Neuronal stem cell (in vitro differentiated cells): Measurements from ENCODE around the gene KCNJ11.

Experiments used
- DNase-seq: peaks from one replicate; pipeline ENCODE4 v3.0.0-alpha.2; 2013; ENCODE audit warnings: low spot score
- H2AFZ ChIP-seq: one replicate; pipeline ENCODE4 v1.6.1; 2013; ENCODE audit warnings: mild to moderate bottlenecking, low read length, inconsistent platforms
- H2AK5ac ChIP-seq: 2 replicates; pipeline ENCODE4 v1.6.1; 2013; ENCODE audit warnings: low read depth, mild to moderate bottlenecking, inconsistent platforms, low read length, moderate library complexity, mixed read lengths
- H2BK120ac ChIP-seq: 2 replicates; pipeline ENCODE4 v1.6.1; 2013; ENCODE audit warnings: low read depth, mild to moderate bottlenecking, inconsistent platforms, low read length, moderate library complexity, mixed read lengths
- H2BK12ac ChIP-seq: one replicate; pipeline ENCODE4 v1.6.1; 2013; ENCODE audit warnings: low read length, inconsistent platforms
- H2BK15ac ChIP-seq: 2 replicates; pipeline ENCODE4 v1.6.1; 2013; ENCODE audit warnings: mild to moderate bottlenecking, low read length, inconsistent platforms, mixed read lengths
- H2BK5ac ChIP-seq: one replicate; pipeline ENCODE4 v1.6.1; 2013; ENCODE audit warnings: inconsistent platforms, mild to moderate bottlenecking, low read length, moderate library complexity
- H3K14ac ChIP-seq: one replicate; pipeline ENCODE4 v1.6.1; 2013; ENCODE audit warnings: low read length, inconsistent platforms
- H3K18ac ChIP-seq: 2 replicates; pipeline ENCODE4 v1.6.1; 2013; ENCODE audit warnings: low read length, inconsistent platforms
- H3K23ac ChIP-seq: 2 replicates; pipeline ENCODE4 v1.6.1; 2013; ENCODE audit warnings: low read depth, mild to moderate bottlenecking, mixed read lengths, low read length, inconsistent platforms; ENCODE audit not compliant: poor library complexity
- H3K27ac ChIP-seq: replicated peaks from 3 replicates; pipeline ENCODE4 v1.5.1; 2013; ENCODE audit warnings: low read length, inconsistent platforms
- H3K27me3 ChIP-seq, 3 experiments: 2 replicates each; pipeline ENCODE4 v1.6.1; 2013; ENCODE audit warnings: low read length in 3 of 3, mild to moderate bottlenecking in 2 of 3, inconsistent platforms in 1 of 3, low read depth in 1 of 3, mixed read lengths in 1 of 3, moderate library complexity in 1 of 3; ENCODE audit not compliant: control insufficient read depth in 3 of 3, insufficient read depth in 3 of 3
- H3K36me3 ChIP-seq, 2 donors: replicated peaks in 1 of 2; 2 replicates each; pipeline ENCODE4 v1.6.1; 2013; ENCODE audit warnings: low read length in 2 of 2; ENCODE audit not compliant: control insufficient read depth in 2 of 2, insufficient read depth in 2 of 2
- H3K4ac ChIP-seq: 2 replicates; pipeline ENCODE4 v1.6.1; 2013; ENCODE audit warnings: inconsistent platforms, mild to moderate bottlenecking, low read length, moderate library complexity
- H3K4me1 ChIP-seq, 2 donors: 1 replicate in 1 of 2; 2 replicates in 1 of 2; pipeline ENCODE4 v1.6.1; 2013; ENCODE audit warnings: low read length in 2 of 2, low read depth in 1 of 2; ENCODE audit not compliant: control insufficient read depth in 2 of 2, insufficient read depth in 1 of 2
- H3K4me2 ChIP-seq: one replicate; pipeline ENCODE4 v1.6.1; 2013; ENCODE audit warnings: mild to moderate bottlenecking, low read length, inconsistent platforms; ENCODE audit not compliant: insufficient read depth, poor library complexity, severe bottlenecking
- H3K4me3 ChIP-seq, 2 donors: 2 replicates each; pipeline ENCODE4 v1.5.1; 2013; ENCODE audit warnings: low read length in 2 of 2, mild to moderate bottlenecking in 2 of 2, inconsistent platforms in 1 of 2, moderate library complexity in 1 of 2
- H3K79me1 ChIP-seq: one replicate; pipeline ENCODE4 v1.6.1; 2013; ENCODE audit warnings: low read depth, mild to moderate bottlenecking, inconsistent platforms, low read length, moderate library complexity
- H3K9ac ChIP-seq: one replicate; pipeline ENCODE4 v1.6.1; 2013; ENCODE audit warnings: mild to moderate bottlenecking, low read depth, low read length, inconsistent platforms; ENCODE audit not compliant: poor library complexity
- H3K9me3 ChIP-seq, 2 donors: replicated peaks in 1 of 2; 2 replicates each; pipeline versions ENCODE3 to v1.6.1; 2013; ENCODE audit warnings: low read length in 2 of 2, mild to moderate bottlenecking in 2 of 2, inconsistent platforms in 1 of 2, low read depth in 1 of 2, mixed read lengths in 1 of 2, moderate library complexity in 1 of 2; ENCODE audit not compliant: control insufficient read depth in 2 of 2, insufficient read depth in 1 of 2
- H4K8ac ChIP-seq: one replicate; pipeline ENCODE4 v1.6.1; 2013; ENCODE audit warnings: low read depth, mild to moderate bottlenecking, inconsistent platforms, low read length, moderate library complexity
- H4K91ac ChIP-seq: one replicate; pipeline ENCODE4 v1.6.1; 2013; ENCODE audit warnings: low read length, low read depth, mild to moderate bottlenecking, inconsistent platforms; ENCODE audit not compliant: poor library complexity
- WGBS, 2 donors: extraction: QIAGEN DNeasy Blood & Tissue Kit; methylation state at CpG; one replicate each; pipeline ENCODE4 v1.1.7; 2013; ENCODE audit warnings: missing lambda C conversion rate in 2 of 2, mixed read lengths in 1 of 2; ENCODE audit not compliant: insufficient read length in 2 of 2, insufficient replicate concordance in 1 of 2; ENCODE audit errors: extremely low coverage in 2 of 2; 5-methylcytosine and 5-hydroxymethylcytosine counted together

Gene KCNJ11

DNA sequence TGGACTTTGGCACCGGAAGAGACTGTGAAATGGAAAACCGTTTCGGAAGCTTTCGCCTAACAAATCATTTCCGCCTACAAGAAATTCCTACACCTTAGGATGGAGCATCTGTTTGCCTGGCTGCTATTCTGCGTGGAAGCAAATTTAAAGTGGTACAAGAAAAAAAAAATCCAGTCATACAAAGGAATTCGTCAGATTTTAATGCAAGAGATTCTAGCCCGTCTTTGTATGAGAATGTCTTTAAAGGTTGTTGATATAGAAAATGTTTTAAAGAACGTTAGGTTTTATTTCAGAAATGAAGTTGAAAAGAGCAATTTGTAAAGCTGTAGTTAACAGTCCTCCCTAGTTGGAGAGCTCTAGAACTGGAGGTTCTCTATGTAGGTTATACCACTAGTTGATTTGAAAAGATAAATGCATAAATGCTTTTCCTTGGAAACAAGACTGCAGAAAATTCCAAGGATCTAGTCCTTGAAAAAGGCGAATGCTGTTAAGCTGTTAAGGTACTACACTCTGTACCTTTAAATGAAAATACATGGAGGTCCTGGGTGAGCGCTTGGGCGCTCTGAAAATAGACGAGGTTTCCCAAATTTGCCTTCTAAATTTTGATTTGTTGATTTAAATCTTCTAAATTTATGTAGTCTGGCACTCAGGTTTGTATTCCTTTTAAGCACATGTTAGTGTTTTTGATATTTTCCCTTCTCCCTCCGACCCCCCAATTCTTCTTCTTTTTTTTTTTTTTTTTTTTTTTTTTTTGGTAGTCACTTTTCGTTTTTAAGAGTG is 34.4 kb downstream of the KCNJ11 start:
- no peak overlapping the region for H4K91ac ChIP-seq

DNA sequence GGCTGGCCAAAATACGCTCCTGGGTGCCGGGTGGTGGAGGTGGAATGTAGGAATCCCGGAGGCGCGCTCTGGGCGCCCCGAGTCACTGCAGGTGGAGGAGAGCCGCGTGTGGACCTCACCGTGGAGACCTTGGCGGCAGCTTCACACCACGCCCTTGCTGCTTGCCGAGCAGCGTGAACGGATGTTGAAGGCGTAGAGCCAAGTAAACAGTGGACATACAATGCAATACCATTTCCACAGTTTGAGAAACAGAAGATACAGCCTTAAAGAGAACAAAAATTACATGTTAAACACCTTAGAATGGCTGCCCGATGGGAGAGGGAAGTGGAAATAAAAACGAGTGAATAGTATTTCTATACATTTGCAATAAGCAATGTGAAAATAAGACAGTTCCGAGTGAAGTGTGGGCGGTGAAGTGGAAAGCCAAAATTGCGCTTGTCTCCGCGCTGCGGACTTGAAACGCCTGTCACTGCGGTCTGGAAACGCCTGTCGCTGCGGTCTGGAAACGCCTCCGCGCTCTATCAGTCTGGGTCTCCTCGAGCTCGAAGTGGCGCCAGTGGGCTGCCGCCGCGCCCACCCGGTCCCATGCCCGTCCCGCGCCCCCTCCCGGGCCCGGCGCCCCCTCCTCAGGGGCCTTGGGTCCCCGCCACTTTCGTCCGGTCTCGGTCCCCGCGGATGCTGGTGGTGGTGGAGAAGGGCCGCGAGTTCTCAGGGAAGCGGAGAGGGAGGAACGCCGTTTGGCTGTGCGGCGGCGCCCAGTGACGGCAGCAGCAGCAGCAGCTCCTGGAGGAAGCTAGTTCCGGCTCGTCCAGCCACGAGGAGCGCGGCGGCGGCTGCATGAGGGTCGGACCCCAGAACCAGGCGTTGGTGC is 35.3 kb downstream of the KCNJ11 start:
- peak overlapping the region; percentile 96 for H3K18ac ChIP-seq
- peak overlapping the region; percentile 97 for H2AFZ ChIP-seq
- DNase-seq, result peak; percentile 63
- H3K27me3 ChIP-seq, result peaks cover 0 to 31% (median 5%) of the 10 kb centered on the region in 3 experiments
- H2BK5ac ChIP-seq, result no peak overlapping the region
- peak overlapping the region; percentile 80 for H3K9ac ChIP-seq
- H3K23ac ChIP-seq, result no peak overlapping the region
- no peak overlapping the region for H4K91ac ChIP-seq
- H4K8ac ChIP-seq, result no peak overlapping the region
- H3K4me2 ChIP-seq, result peak overlapping the region; percentile 77
- no peaks in the 10 kb centered on the region for H3K79me1 ChIP-seq
- peaks cover 2 to 3% of the 10 kb centered on the region in 2 donors for H3K4me1 ChIP-seq
- H3K4ac ChIP-seq, result no peak overlapping the region
- H2BK15ac ChIP-seq, result no peak overlapping the region
- peaks cover 0 to 14% of the 10 kb centered on the region in 2 donors for H3K9me3 ChIP-seq
- H3K4me3 ChIP-seq, result peak overlapping the region; percentile 54 to 79
- H2AK5ac ChIP-seq, result no peak overlapping the region
- H2BK120ac ChIP-seq, result no peak overlapping the region
- no CpG with 5 or more reads among the region's 69 CpGs for WGBS, 2 donors
- H3K14ac ChIP-seq, result peak overlapping the region; percentile 84
- no peak overlapping the region for H2BK12ac ChIP-seq
- H3K36me3 ChIP-seq, result peaks cover 0 to 17% of the 10 kb centered on the region in 2 donors
- H3K27ac ChIP-seq, result no peak overlapping the region

More for the DNA sequence above, 34.4 kb downstream of the KCNJ11 start:
- no peak overlapping the region for H4K8ac ChIP-seq
- H2AK5ac ChIP-seq, result no peak overlapping the region
- no peak overlapping the region for H3K4ac ChIP-seq
- H3K18ac ChIP-seq, result peak overlapping the region; percentile 96
- H3K9ac ChIP-seq, result no peak overlapping the region
- H3K27ac ChIP-seq, result no peak overlapping the region
- H3K79me1 ChIP-seq, result no peaks in the 10 kb centered on the region
- peak overlapping the region; percentile 76 for H3K4me2 ChIP-seq
- no peak for DNase-seq
- WGBS, 2 donors, result 100% methylated on average over 1 of the region's 15 CpGs; no CpG with 5 or more reads in 1 of the 2 donors
- no peak overlapping the region for H3K14ac ChIP-seq
- H3K27me3 ChIP-seq, result peaks cover 0 to 31% (median 5%) of the 10 kb centered on the region in 3 experiments
- peaks cover 0 to 24% of the 10 kb centered on the region in 2 donors for H3K36me3 ChIP-seq
- no peak overlapping the region for H2BK12ac ChIP-seq
- H2BK120ac ChIP-seq, result no peak overlapping the region
- no peak overlapping the region for H2BK5ac ChIP-seq
- H2AFZ ChIP-seq, result peak overlapping the region; percentile 97
- peaks cover 0 to 19% of the 10 kb centered on the region in 2 donors for H3K9me3 ChIP-seq
- H3K23ac ChIP-seq, result no peak overlapping the region
- peak overlapping the region; percentile 54 to 79 for H3K4me3 ChIP-seq
- H3K4me1 ChIP-seq, result peaks cover 2 to 3% of the 10 kb centered on the region in 2 donors
- no peak overlapping the region for H2BK15ac ChIP-seq

- H3K27ac ChIP-seq, result no peak within 1 kb of the TSS
- peaks cover 0 to 1% of the 10 kb centered on the region in 2 donors for H3K36me3 ChIP-seq
- H3K23ac ChIP-seq, result peak within 1 kb of the TSS; percentile 56
- peak; percentile 24 for DNase-seq
- no peak within 1 kb of the TSS for H2AK5ac ChIP-seq
- H2BK12ac ChIP-seq, result peak within 1 kb of the TSS; percentile 66
- peak within 1 kb of the TSS; percentile 54 to 79 for H3K4me3 ChIP-seq
- H3K4ac ChIP-seq, result no peak within 1 kb of the TSS
- peak within 1 kb of the TSS; percentile 91 for H3K18ac ChIP-seq
- H2BK15ac ChIP-seq, result peak within 1 kb of the TSS; percentile 70
- peak within 1 kb of the TSS; percentile 67 for H2BK120ac ChIP-seq
- whole genome bisulfite sequencing, 2 donors, result no CpG with 5 or more reads among the region's 61 CpGs
- peak within 1 kb of the TSS; percentile 36 for H3K9ac ChIP-seq
- no peak within 1 kb of the TSS for H3K14ac ChIP-seq
- peak within 1 kb of the TSS; percentile 93 for H3K4me2 ChIP-seq
- no peaks in the 10 kb centered on the region for H3K79me1 ChIP-seq
- peaks cover 0 to 31% (median 5%) of the 10 kb centered on the region in 3 experiments for H3K27me3 ChIP-seq
- H3K9me3 ChIP-seq, result peaks cover 0 to 8% of the 10 kb centered on the region in 2 donors
- H2BK5ac ChIP-seq, result peak within 1 kb of the TSS; percentile 60
- no peak within 1 kb of the TSS for H4K8ac ChIP-seq
- peak within 1 kb of the TSS; percentile 97 for H2AFZ ChIP-seq
- peaks cover 2 to 3% of the 10 kb centered on the region in 2 donors for H3K4me1 ChIP-seq
- no peak within 1 kb of the TSS for H4K91ac ChIP-seq
These were observed 36.8 kb downstream of the KCNJ11 start, which contains the start of gene NCR3LG1 for GRCh38 chr11:17351510-17352176. Gene NCR3LG1 (plus strand): TSS chr11:17351800. CDS start chr11:17351970, 170 bp downstream.
